ENCODE measurements around the gene PLEKHG2.

PLEKHG2 gene

GRCh38 chr19:39422020-39422419 is 9.6 kb downstream of the PLEKHG2 start:
- DNase-seq (ENCODE audit: low read depth) = no peak

GRCh38 chr19:39423258-39424086 is 11.0 kb downstream of the PLEKHG2 start:
- no peak for DNase-seq (ENCODE audit: low read depth)

GRCh38 chr19:39424934-39425333 is 12.5 kb downstream of the PLEKHG2 start:
- DNase-seq (ENCODE audit: low read depth) = no peak

- no peak for DNase-seq (ENCODE audit: low read depth)
Measured at GRCh38 chr19:39425744-39426143, 13.3 kb downstream of the PLEKHG2 start.

- DNase-seq (ENCODE audit: low read depth) = no peak
Measured at GRCh38 chr19:39426170-39426569, 13.7 kb downstream of the PLEKHG2 start.

GRCh38 chr19:39427707-39428106 is 15.2 kb downstream of the PLEKHG2 start:
- no peak for DNase-seq (ENCODE audit: low read depth)

- peak; percentile 80 for DNase-seq (ENCODE audit: low read depth)
Measured at GRCh38 chr19:39428283-39429112, 16.0 kb downstream of the PLEKHG2 start.

GRCh38 chr19:39430675-39431593 is 18.5 kb downstream of the PLEKHG2 start:
- peak; percentile 56 for DNase-seq (ENCODE audit: low read depth)

GRCh38 chr19:39432677-39433025 is 20.2 kb downstream of the PLEKHG2 start:
- no peak for DNase-seq (ENCODE audit: low read depth)

GRCh38 chr19:39433480-39434079 is 21.1 kb downstream of the PLEKHG2 start:
- no peak for DNase-seq (ENCODE audit: low read depth)

- DNase-seq (ENCODE audit: low read depth) = no peak
Measured at GRCh38 chr19:39434123-39435076, 21.9 kb downstream of the PLEKHG2 start.

- DNase-seq (ENCODE audit: low read depth) = peak; percentile 97
Measured at GRCh38 chr19:39435499-39436349, 23.3 kb downstream of the PLEKHG2 start, which contains the start of gene RPS16. RPS16 (minus strand) TSS chr19:39435949; CDS start chr19:39435895, 54 bp downstream.

GRCh38 chr19:39436350-39436716 is 23.9 kb downstream of the PLEKHG2 start:
- no peak for DNase-seq (ENCODE audit: low read depth)

GRCh38 chr19:39438270-39438934 is 25.9 kb downstream of the PLEKHG2 start:
- no peak for DNase-seq (ENCODE audit: low read depth)

- no peak for DNase-seq (ENCODE audit: low read depth)
Measured at GRCh38 chr19:39444598-39445195, 32.2 kb downstream of the PLEKHG2 start.

- peak; percentile 98 for DNase-seq (ENCODE audit: low read depth)
Measured at GRCh38 chr19:39445196-39446111, 33.0 kb downstream of the PLEKHG2 start, which contains the start of gene SUPT5H. SUPT5H (plus strand) TSS chr19:39445582; CDS start chr19:39445891, 309 bp downstream.

- DNase-seq (ENCODE audit: low read depth) = no peak
Measured at GRCh38 chr19:39446365-39447084, 34.1 kb downstream of the PLEKHG2 start.
